Neural cell (in vitro differentiated cells): ENCODE measurements around the gene TRMT6. TPM values are rescaled to one million over a fixed set of nuclear protein-coding genes. Genes with fewer than 3 reads are reported as not detected.

Experiments used
- H2AFZ ChIP-seq: fragments of 200-600, 300-800 bp; sonication (generic), shearing (Covaris generic); 2 replicates; pipeline ENCODE4 v1.6.0; 2014; ENCODE audit warnings: low read depth, mild to moderate bottlenecking, antibody characterized with exemption, low read length, moderate library complexity
- H3F3A ChIP-seq: fragments of 200-600 bp; shearing (Covaris generic); 2 replicates; pipeline ENCODE4 v1.6.1; 2016; ENCODE audit warnings: mild to moderate bottlenecking, moderate library complexity, mixed read lengths, antibody characterized with exemption, low read length; ENCODE audit not compliant: insufficient read depth, poor library complexity, severe bottlenecking
- H3K27ac ChIP-seq: fragments of 200-600, 300-800 bp; sonication (generic), shearing (Covaris generic); 2 replicates; pipeline ENCODE4 v1.5.1; 2014; ENCODE audit warnings: mild to moderate bottlenecking, low read length, moderate library complexity
- H3K27me3 ChIP-seq: fragments of 300-800, 200-600 bp; sonication (generic), shearing (Covaris generic); 2 replicates; pipeline ENCODE4 v1.6.0; 2014; ENCODE audit warnings: mild to moderate bottlenecking, low read depth, low read length, moderate library complexity; ENCODE audit not compliant: insufficient read depth
- H3K36me3 ChIP-seq: fragments of 300-800, 200-600 bp; sonication (generic), shearing (Covaris generic); 2 replicates; pipeline ENCODE4 v1.5.1; 2014; ENCODE audit warnings: mild to moderate bottlenecking, antibody characterized with exemption, low read length, moderate library complexity; ENCODE audit not compliant: insufficient read depth
- H3K4me2 ChIP-seq: fragments of 300-800, 200-600 bp; sonication (generic), shearing (Covaris generic); 2 replicates; pipeline ENCODE4 v1.6.0; 2014; ENCODE audit warnings: mild to moderate bottlenecking, low read length
- H3K4me3 ChIP-seq: fragments of 300-800, 200-600 bp; sonication (generic), shearing (Covaris generic); 2 replicates; pipeline ENCODE4 v1.5.1; 2014; ENCODE audit warnings: mild to moderate bottlenecking, low read length, moderate library complexity
- H3K79me2 ChIP-seq: fragments of 200-600 bp; shearing (Covaris generic); replicated peaks from 2 replicates; pipeline ENCODE4 v1.6.0; 2014; ENCODE audit warnings: mild to moderate bottlenecking, low read length, moderate library complexity; ENCODE audit not compliant: insufficient read depth
- H3K9ac ChIP-seq: fragments of 300-800, 200-600 bp; sonication (generic), shearing (Covaris generic); 2 replicates; pipeline ENCODE4 v1.6.1; 2016; ENCODE audit warnings: mild to moderate bottlenecking, low read length, mixed read lengths
- H3K9me2 ChIP-seq: fragments of 200-600 bp; shearing (Covaris generic); 2 replicates; pipeline ENCODE4 v1.6.1; 2016; ENCODE audit warnings: mild to moderate bottlenecking, low read length, mixed read lengths; ENCODE audit not compliant: insufficient read depth
- H3K9me3 ChIP-seq: fragments of 200-600, 300-800 bp; sonication (generic), shearing (Covaris generic); 2 replicates; pipeline ENCODE4 v1.6.1; 2016; ENCODE audit warnings: mild to moderate bottlenecking, mixed run types, low read length, moderate library complexity, mixed read lengths
- H4K20me1 ChIP-seq: fragments of 200-600 bp; shearing (Covaris generic); 2 replicates; pipeline ENCODE4 v1.6.1; 2016; ENCODE audit warnings: mild to moderate bottlenecking, mixed run types; ENCODE audit not compliant: insufficient read depth
- EP300 ChIP-seq: fragments of 450-650 bp; conservative IDR thresholded peaks from 2 replicates; pipeline ENCODE4 v1.6.1; 2014; ENCODE audit warnings: antibody characterized with exemption, mild to moderate bottlenecking, moderate library complexity; ENCODE audit not compliant: poor library complexity, severe bottlenecking
- EZH2 ChIP-seq: fragments of 200-600, 300-800 bp; shearing (Covaris generic), sonication (generic); IDR thresholded peaks from 2 replicates; pipeline ENCODE4 v1.6.1; 2014; ENCODE audit warnings: antibody characterized with exemption, low read length, borderline replicate concordance, mild to moderate bottlenecking; ENCODE audit not compliant: insufficient read depth, poor library complexity, severe bottlenecking
- MXI1 ChIP-seq: fragments of 450-650 bp; conservative IDR thresholded peaks from 2 replicates; pipeline ENCODE4 v1.6.1; 2014; ENCODE audit warnings: antibody characterized with exemption, mild to moderate bottlenecking; ENCODE audit not compliant: poor library complexity, severe bottlenecking
- POLR2AphosphoS5 ChIP-seq: IDR thresholded peaks from 2 replicates; pipeline ENCODE4 v1.6.1; 2012
- RAD21 ChIP-seq: fragments of 450-650 bp; conservative IDR thresholded peaks from 2 replicates; pipeline ENCODE4 v1.6.1; 2014; ENCODE audit warnings: antibody characterized with exemption, mild to moderate bottlenecking, moderate library complexity
- REST ChIP-seq: IDR thresholded peaks from 2 replicates; pipeline ENCODE4 v1.6.1; 2012; ENCODE audit warnings: borderline replicate concordance
- SMC3 ChIP-seq: fragments of 450-650 bp; conservative IDR thresholded peaks from 2 replicates; pipeline ENCODE4 v1.6.1; 2014; ENCODE audit warnings: antibody characterized with exemption, mild to moderate bottlenecking, moderate library complexity; ENCODE audit not compliant: poor library complexity
- TAF1 ChIP-seq: IDR thresholded peaks from 2 replicates; pipeline ENCODE4 v1.6.1; 2012; ENCODE audit warnings: low read depth
- polyA plus RNA-seq: library from polyadenylated mRNA; depleted of rRNA; stranded (reverse); fragments of >200 nt; gene quantifications from 2 replicates; pipeline ENCODE4 v1.2.3, GENCODE V29; 2014
- TF ChIP-seq, protein P1 (sequence below): fragments of 450-650 bp; IDR thresholded peaks from 2 replicates; pipeline ENCODE4 v1.5.1; 2014; ENCODE audit warnings: antibody characterized with exemption, mild to moderate bottlenecking, moderate library complexity; ENCODE audit not compliant: poor library complexity, severe bottlenecking

TRMT6 gene
- polyA plus RNA-seq, 1 donor from 2014 or later: 19.1 TPM

DNA sequence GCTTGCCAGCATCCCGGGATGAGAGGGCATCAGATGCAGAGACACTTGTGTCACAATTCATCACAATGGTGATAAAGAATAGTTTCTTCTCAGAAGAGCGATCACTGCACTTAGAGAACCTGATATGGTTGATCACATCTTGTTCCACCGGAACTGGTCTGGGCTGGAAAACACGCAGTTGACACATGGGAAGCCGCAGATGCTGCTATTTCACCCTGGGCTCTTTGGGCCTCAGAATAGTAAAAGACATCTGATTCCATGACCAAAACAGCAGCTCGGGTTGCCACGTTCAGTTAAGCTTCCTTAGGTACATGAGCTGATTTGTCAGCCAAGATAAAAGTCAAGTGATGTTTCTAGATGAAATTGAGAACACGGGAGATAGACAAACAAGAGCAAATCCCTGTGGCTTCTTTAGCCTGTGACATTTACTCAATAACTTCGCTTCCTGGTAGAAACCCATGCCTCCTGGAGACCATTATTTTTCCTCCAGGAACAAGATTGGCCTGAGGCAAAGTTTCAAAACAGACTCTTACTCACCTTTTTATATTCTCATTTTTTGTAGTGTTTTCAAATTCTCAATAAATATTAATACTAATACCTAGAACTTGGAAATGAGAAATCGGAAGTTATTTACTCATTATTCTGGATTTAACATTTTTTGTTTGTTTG, 59.4 kb downstream of the TRMT6 start:
- TF ChIP-seq EP300 (no peak), RAD21 (no peak), POLR2AphosphoS5 (no peak), SMC3 (no peak), MXI1 (no peak), EZH2 (no peak), REST (no peak), TAF1 (no peak)
- TF ChIP-seq, protein P1, sequence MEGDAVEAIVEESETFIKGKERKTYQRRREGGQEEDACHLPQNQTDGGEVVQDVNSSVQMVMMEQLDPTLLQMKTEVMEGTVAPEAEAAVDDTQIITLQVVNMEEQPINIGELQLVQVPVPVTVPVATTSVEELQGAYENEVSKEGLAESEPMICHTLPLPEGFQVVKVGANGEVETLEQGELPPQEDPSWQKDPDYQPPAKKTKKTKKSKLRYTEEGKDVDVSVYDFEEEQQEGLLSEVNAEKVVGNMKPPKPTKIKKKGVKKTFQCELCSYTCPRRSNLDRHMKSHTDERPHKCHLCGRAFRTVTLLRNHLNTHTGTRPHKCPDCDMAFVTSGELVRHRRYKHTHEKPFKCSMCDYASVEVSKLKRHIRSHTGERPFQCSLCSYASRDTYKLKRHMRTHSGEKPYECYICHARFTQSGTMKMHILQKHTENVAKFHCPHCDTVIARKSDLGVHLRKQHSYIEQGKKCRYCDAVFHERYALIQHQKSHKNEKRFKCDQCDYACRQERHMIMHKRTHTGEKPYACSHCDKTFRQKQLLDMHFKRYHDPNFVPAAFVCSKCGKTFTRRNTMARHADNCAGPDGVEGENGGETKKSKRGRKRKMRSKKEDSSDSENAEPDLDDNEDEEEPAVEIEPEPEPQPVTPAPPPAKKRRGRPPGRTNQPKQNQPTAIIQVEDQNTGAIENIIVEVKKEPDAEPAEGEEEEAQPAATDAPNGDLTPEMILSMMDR: no peak
- no peaks in the 10 kb centered on the region for H3F3A ChIP-seq

GRCh38 chr20:5888041-5888440, 62.3 kb downstream of the TRMT6 start:
- H4K20me1 ChIP-seq: no peaks in the 10 kb centered on the region

More for the DNA sequence above, 59.4 kb downstream of the TRMT6 start:
- Histone ChIP-seq H3K9me3 (no peaks in the 10 kb centered on the region), H3K27ac (no peak overlapping the region), H3K9ac (no peak overlapping the region), H3K4me2 (no peak overlapping the region), H3K27me3 (no peaks in the 10 kb centered on the region), H4K20me1 (no peaks in the 10 kb centered on the region), H3K79me2 (no peaks in the 10 kb centered on the region), H2AFZ (no peak overlapping the region), H3K9me2 (no peaks in the 10 kb centered on the region), H3K36me3 (no peaks in the 10 kb centered on the region), H3K4me3 (no peak overlapping the region)

More at GRCh38 chr20:5888041-5888440, 62.3 kb downstream of the TRMT6 start:
- TF ChIP-seq, protein P1: no peak
- TF ChIP-seq RAD21 (no peak), TAF1 (no peak), MXI1 (no peak), EP300 (no peak), SMC3 (no peak), EZH2 (no peak), POLR2AphosphoS5 (no peak), REST (no peak)
- Histone ChIP-seq H3K36me3 (no peaks in the 10 kb centered on the region), H3K9ac (no peak overlapping the region), H3K4me2 (no peak overlapping the region), H3F3A (no peaks in the 10 kb centered on the region), H3K9me3 (no peaks in the 10 kb centered on the region), H3K4me3 (no peak overlapping the region), H3K9me2 (no peaks in the 10 kb centered on the region), H3K79me2 (no peaks in the 10 kb centered on the region), H3K27me3 (no peaks in the 10 kb centered on the region), H3K27ac (no peak overlapping the region), H2AFZ (no peak overlapping the region)
